HepG2 (cell line): Measurements from ENCODE around the gene PURB. TPM values are rescaled to one million over a fixed set of nuclear protein-coding genes. Genes with fewer than 3 reads are reported as not detected.

ENCODE experiments used
- ARID4A ChIP-seq: sonication (generic); formaldehyde crosslinking; IDR thresholded peaks from 2 replicates; pipeline ENCODE4 v1.5.0; 2020; ENCODE audit warnings: mild to moderate bottlenecking, missing genetic modification reagents, borderline replicate concordance
- ELF1 ChIP-seq: sonication (generic); formaldehyde crosslinking; IDR thresholded peaks from 2 replicates; pipeline ENCODE4 v1.4.0; 2020; ENCODE audit warnings: missing genetic modification reagents
- ERF ChIP-seq: IDR thresholded peaks from 2 replicates; pipeline ENCODE4 v1.6.1; 2018; ENCODE audit warnings: missing biosample characterization, missing genetic modification reagents
- HDAC2 ChIP-seq: sonication (generic); formaldehyde crosslinking; IDR thresholded peaks from 2 replicates; pipeline ENCODE4 v1.4.0; 2020; ENCODE audit warnings: missing genetic modification reagents
- HNRNPLL ChIP-seq: fragments of 200-400 bp; formaldehyde crosslinking; IDR thresholded peaks from 2 replicates; pipeline ENCODE4 v1.6.1; 2017; ENCODE audit warnings: mild to moderate bottlenecking, low read depth, low read length; ENCODE audit not compliant: poor library complexity, severe bottlenecking
- ISX ChIP-seq: sonication (generic); formaldehyde crosslinking; conservative IDR thresholded peaks from 2 replicates; pipeline ENCODE4 v1.5.0; 2020; ENCODE audit warnings: missing genetic modification reagents
- LBX2 ChIP-seq: sonication (generic); formaldehyde crosslinking; IDR thresholded peaks from 2 replicates; pipeline ENCODE4 v1.5.0; 2020; ENCODE audit warnings: missing genetic modification reagents, mild to moderate bottlenecking, borderline replicate concordance
- MEIS2 ChIP-seq: sonication (generic); formaldehyde crosslinking; IDR thresholded peaks from 2 replicates; pipeline ENCODE4 v1.9.0; 2021; ENCODE audit warnings: mild to moderate bottlenecking, missing genetic modification reagents
- MXD4 ChIP-seq: IDR thresholded peaks from 2 replicates; pipeline ENCODE4 v1.6.1; 2016; ENCODE audit warnings: mild to moderate bottlenecking, missing biosample characterization, missing genetic modification reagents
- RAD21 ChIP-seq: fragments of 450-650 bp; formaldehyde crosslinking; IDR thresholded peaks from 2 replicates; pipeline ENCODE4 v1.5.0; 2020; ENCODE audit warnings: mild to moderate bottlenecking
- RFX3 ChIP-seq: IDR thresholded peaks from 2 replicates; pipeline ENCODE4 v1.6.1; 2016; ENCODE audit warnings: missing biosample characterization, missing genetic modification reagents
- SIN3A ChIP-seq: IDR thresholded peaks from 2 replicates; pipeline ENCODE4 v1.6.1; 2011; ENCODE audit warnings: low read depth, mild to moderate bottlenecking, control low read depth, low read length, borderline replicate concordance
- SIN3B ChIP-seq: fragments of 150-350 bp; IDR thresholded peaks from 2 replicates; pipeline ENCODE4 v1.6.1; 2014; ENCODE audit warnings: low read length
- SMARCE1 ChIP-seq: fragments of 450-650 bp; IDR thresholded peaks from 2 replicates; pipeline ENCODE4 v1.6.1; 2017; ENCODE audit warnings: borderline replicate concordance
- STAT5B ChIP-seq: sonication (generic); formaldehyde crosslinking; IDR thresholded peaks from 2 replicates; pipeline ENCODE4 v1.4.0; 2020; ENCODE audit warnings: missing genetic modification reagents
- TFDP1 ChIP-seq: IDR thresholded peaks from 2 replicates; pipeline ENCODE4 v1.6.1; 2016; ENCODE audit warnings: missing compliant biosample characterization, missing genetic modification reagents, borderline replicate concordance
- ZNF263 ChIP-seq: sonication (generic); formaldehyde crosslinking; IDR thresholded peaks from 2 replicates; pipeline ENCODE4 v1.4.0; 2020; ENCODE audit warnings: missing genetic modification reagents
- ZNF44 ChIP-seq: sonication (generic); formaldehyde crosslinking; IDR thresholded peaks from 2 replicates; pipeline ENCODE4 v1.5.1; 2020; ENCODE audit warnings: mild to moderate bottlenecking, missing genetic modification reagents
- ZNF564 ChIP-seq: sonication (generic); formaldehyde crosslinking; IDR thresholded peaks from 2 replicates; pipeline ENCODE4 v1.8.1; 2023; ENCODE audit warnings: mild to moderate bottlenecking, missing genetic modification reagents
- ZNF670 ChIP-seq: sonication (generic); formaldehyde crosslinking; IDR thresholded peaks from 2 replicates; pipeline ENCODE4 v1.8.0; 2022; ENCODE audit warnings: mild to moderate bottlenecking, missing genetic modification reagents, borderline replicate concordance
- ZNF747 ChIP-seq: sonication (generic); formaldehyde crosslinking; IDR thresholded peaks from 2 replicates; pipeline ENCODE4 v1.8.1; 2023; ENCODE audit warnings: missing genetic modification reagents, mild to moderate bottlenecking, borderline replicate concordance
- polyA plus RNA-seq, 8 experiments: library from polyadenylated mRNA; depleted of rRNA in 3 of 8; stranded (reverse) in 7 of 8; unstranded in 1 of 8; fragments of >200 nt; fragmentation: Illumina TruSeq in 4 of 8; extraction: Trizol in 4 of 8; gene quantifications; 2 replicates each; pipeline versions ENCODE4 v1.2.1 to v1.2.3, GENCODE V29; 2011 to 2016; ENCODE audit warnings: low read depth in 4 of 8, missing spikeins in 1 of 8, mixed read lengths in 1 of 8; ENCODE audit not compliant: insufficient read depth in 1 of 8
- total RNA-seq, 5 experiments: library from RNA; depleted of rRNA; stranded (reverse); fragments of >200 nt; fragmentation: Illumina TruSeq; extraction: Trizol; gene quantifications; 2 replicates each; pipeline ENCODE4 v1.2.3, GENCODE V29; 2016; ENCODE audit warnings: low read depth in 1 of 5
- TF ChIP-seq, protein P1 (sequence below): sonication (generic); formaldehyde crosslinking; IDR thresholded peaks from 2 replicates; pipeline ENCODE4 v1.4.0; 2020; ENCODE audit warnings: missing genetic modification reagents

PURB gene
- total and polyA plus RNA-seq, 2 of the 13 experiments (the other 11 are each of a cell fraction or from before 2014, with no cell fraction given): 2.3 to 4.3 TPM

DNA sequence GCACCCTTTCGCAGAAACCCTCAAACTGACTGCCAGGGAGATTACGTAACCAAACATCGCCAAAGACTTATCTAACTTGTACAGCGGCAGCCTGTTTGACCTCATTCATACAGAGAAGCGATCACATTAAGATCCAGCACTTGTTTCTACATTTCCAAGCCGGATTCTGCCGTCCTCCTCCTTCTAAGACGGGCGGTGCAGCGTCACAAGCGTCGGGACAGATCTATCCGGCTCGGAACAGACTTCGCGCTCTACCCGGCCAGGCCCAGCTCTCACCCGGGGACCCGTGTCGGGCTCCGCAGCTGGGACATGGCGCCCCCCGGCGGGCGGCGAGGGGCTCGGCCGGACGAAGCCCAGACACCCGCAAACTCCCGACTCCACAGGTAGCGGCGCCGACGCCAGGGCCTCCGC is 37.8 kb downstream of the PURB start (continued):
- 0 out of 2 replicates have a peak, but pooled peaks have one; percentile 5 for TF ChIP-seq ELF1 (CRISPR knock-in tag)
- TF ChIP-seq ISX (CRISPR knock-in tag): no peak
- no peak for TF ChIP-seq SMARCE1
- TF ChIP-seq HDAC2 (CRISPR knock-in tag): 0 out of 2 replicates have a peak, but pooled peaks have one; percentile 17
- peak; percentile 97 for TF ChIP-seq RAD21 (CRISPR knock-in tag)
- no peak for TF ChIP-seq MEIS2
- peak; percentile 63; the same call in 1 of the 2 replicates for TF ChIP-seq SIN3A
- no peak; the same call in 1 of the 2 replicates for TF ChIP-seq MXD4 (CRISPR knock-in tag)
- TF ChIP-seq ZNF670 (CRISPR knock-in tag): no peak; the same call in 1 of the 2 replicates
- no peak for TF ChIP-seq ZNF263 (CRISPR knock-in tag)
- no peak for TF ChIP-seq ZNF44 (CRISPR knock-in tag)
- TF ChIP-seq, protein P1, sequence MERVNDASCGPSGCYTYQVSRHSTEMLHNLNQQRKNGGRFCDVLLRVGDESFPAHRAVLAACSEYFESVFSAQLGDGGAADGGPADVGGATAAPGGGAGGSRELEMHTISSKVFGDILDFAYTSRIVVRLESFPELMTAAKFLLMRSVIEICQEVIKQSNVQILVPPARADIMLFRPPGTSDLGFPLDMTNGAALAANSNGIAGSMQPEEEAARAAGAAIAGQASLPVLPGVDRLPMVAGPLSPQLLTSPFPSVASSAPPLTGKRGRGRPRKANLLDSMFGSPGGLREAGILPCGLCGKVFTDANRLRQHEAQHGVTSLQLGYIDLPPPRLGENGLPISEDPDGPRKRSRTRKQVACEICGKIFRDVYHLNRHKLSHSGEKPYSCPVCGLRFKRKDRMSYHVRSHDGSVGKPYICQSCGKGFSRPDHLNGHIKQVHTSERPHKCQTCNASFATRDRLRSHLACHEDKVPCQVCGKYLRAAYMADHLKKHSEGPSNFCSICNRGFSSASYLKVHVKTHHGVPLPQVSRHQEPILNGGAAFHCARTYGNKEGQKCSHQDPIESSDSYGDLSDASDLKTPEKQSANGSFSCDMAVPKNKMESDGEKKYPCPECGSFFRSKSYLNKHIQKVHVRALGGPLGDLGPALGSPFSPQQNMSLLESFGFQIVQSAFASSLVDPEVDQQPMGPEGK (CRISPR knock-in tag): no peak
- TF ChIP-seq ARID4A (CRISPR knock-in tag): peak; percentile 45
- no peak for TF ChIP-seq TFDP1 (CRISPR knock-in tag)
- TF ChIP-seq ZNF564 (CRISPR knock-in tag): peak; percentile 51; the same call in 1 of the 2 replicates
- TF ChIP-seq ERF: peak; percentile 63; the same call in 1 of the 2 replicates
- TF ChIP-seq RFX3 (CRISPR knock-in tag): no peak
- no peak for TF ChIP-seq HNRNPLL
- no peak for TF ChIP-seq LBX2 (CRISPR knock-in tag)
- TF ChIP-seq SIN3B: no peak
- TF ChIP-seq ZNF747: no peak
- TF ChIP-seq STAT5B: no peak
